Tibial nerve (tissue), 4 donors: ENCODE results near the gene TMCC1.

Experiments
- EP300 ChIP-seq, 2 donors: sonication (generic); formaldehyde crosslinking; IDR thresholded peaks; one replicate each; pipeline ENCODE4 v1.6.1; 2017; ENCODE audit warnings: antibody characterized with exemption in 2 of 2, mild to moderate bottlenecking in 1 of 2
- POLR2A ChIP-seq, 2 donors: fragments of 450-650 bp; IDR thresholded peaks; one replicate each; pipeline ENCODE4 v1.6.1; 2017; ENCODE audit warnings: antibody characterized with exemption in 2 of 2, mild to moderate bottlenecking in 2 of 2, moderate library complexity in 2 of 2
- TF ChIP-seq, protein P1 (sequence below), 5 experiments: fragments of 200-600 bp in 3 of 5; fragments of 450-650 bp in 2 of 5; sonication (generic) in 3 of 5; IDR thresholded peaks; one replicate each; pipeline ENCODE4 v1.5.1; 2016 to 2019; ENCODE audit warnings: antibody characterized with exemption in 5 of 5, mild to moderate bottlenecking in 3 of 5, moderate library complexity in 2 of 5

DNA sequence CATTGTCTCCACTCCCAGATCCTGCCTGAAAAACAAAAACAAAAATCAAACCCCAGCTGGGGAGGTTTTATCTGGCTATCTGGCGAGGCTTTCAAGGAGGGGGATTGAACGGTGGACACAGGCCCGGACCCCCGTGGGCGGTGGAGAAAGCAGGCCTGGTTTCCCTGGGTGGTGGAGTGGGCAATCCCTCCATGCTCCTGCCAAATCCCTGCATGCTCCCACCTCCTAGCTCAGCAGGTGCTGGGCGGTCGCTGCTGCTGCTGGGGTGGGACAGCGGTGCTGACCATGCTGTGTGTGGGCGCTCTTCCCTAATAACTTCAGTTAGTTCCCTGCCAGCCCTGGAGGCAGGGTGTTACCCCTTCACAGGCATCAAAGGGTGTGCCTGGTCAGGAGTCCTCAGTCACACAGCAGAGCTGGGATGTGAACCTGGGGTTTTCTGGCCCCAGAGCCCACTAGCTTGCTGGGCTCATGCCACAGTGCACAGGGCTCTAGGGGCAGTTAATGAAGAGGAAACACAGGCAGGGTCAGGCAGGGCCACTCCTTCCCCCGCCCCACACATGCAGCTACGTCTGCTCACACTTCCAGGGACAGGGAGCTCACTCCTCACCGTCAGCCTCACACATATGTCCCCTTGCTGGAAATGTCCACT is 271.2 kb downstream of the TMCC1 start:
- TF ChIP-seq POLR2A (IDR thresholded peaks at IDR 0.05) (no peak), EP300 (IDR thresholded peaks at IDR 0.05) (no peak)
- TF ChIP-seq, protein P1, sequence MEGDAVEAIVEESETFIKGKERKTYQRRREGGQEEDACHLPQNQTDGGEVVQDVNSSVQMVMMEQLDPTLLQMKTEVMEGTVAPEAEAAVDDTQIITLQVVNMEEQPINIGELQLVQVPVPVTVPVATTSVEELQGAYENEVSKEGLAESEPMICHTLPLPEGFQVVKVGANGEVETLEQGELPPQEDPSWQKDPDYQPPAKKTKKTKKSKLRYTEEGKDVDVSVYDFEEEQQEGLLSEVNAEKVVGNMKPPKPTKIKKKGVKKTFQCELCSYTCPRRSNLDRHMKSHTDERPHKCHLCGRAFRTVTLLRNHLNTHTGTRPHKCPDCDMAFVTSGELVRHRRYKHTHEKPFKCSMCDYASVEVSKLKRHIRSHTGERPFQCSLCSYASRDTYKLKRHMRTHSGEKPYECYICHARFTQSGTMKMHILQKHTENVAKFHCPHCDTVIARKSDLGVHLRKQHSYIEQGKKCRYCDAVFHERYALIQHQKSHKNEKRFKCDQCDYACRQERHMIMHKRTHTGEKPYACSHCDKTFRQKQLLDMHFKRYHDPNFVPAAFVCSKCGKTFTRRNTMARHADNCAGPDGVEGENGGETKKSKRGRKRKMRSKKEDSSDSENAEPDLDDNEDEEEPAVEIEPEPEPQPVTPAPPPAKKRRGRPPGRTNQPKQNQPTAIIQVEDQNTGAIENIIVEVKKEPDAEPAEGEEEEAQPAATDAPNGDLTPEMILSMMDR (IDR thresholded peaks at IDR 0.05), result no peak
